Measurements from ENCODE around the gene ZNF217.
"Not testable (repeated sequence)": the region's sequence is repeated elsewhere in the genome, so short reads cannot be mapped to it uniquely, and the experiment has no call there.

The ZNF217 gene

GRCh38 chr20:53529658-53530057 is 64.0 kb downstream of the ZNF217 start:
- DNase-seq (ENCODE audit: low spot score), result no peak

GRCh38 chr20:53527196-53527595 is 66.4 kb downstream of the ZNF217 start:
- no peak for DNase-seq (ENCODE audit: low spot score)

- no peak for DNase-seq (ENCODE audit: low spot score)
Observed at GRCh38 chr20:53524589-53525312, 68.9 kb downstream of the ZNF217 start.

GRCh38 chr20:53523615-53524014 is 70.0 kb downstream of the ZNF217 start:
- not testable (repeated sequence) for DNase-seq (ENCODE audit: low spot score)

- no peak for DNase-seq (ENCODE audit: low spot score)
Observed at GRCh38 chr20:53522696-53523095, 70.9 kb downstream of the ZNF217 start.

GRCh38 chr20:53522026-53522425 is 71.6 kb downstream of the ZNF217 start:
- DNase-seq (ENCODE audit: low spot score), result no peak

- DNase-seq (ENCODE audit: low spot score), result not testable (repeated sequence)
Observed at GRCh38 chr20:53521421-53521820, 72.2 kb downstream of the ZNF217 start.

- no peak for DNase-seq (ENCODE audit: low spot score)
Observed at GRCh38 chr20:53517146-53517545, 76.5 kb downstream of the ZNF217 start.

Measured in pons (tissue), 1 donor.